K562 (cell line): ENCODE measurements around the gene GCN1. TPM values are rescaled to one million over a fixed set of nuclear protein-coding genes. Genes with fewer than 3 reads are reported as not detected.

Experiments
- ATAC-seq: fragments of 200-7000 bp; cut with Tn5 transposase; 3 replicates; pipeline ENCODE4 v1.9.1; 2020; ENCODE audit warnings: moderate library complexity
- BruUV-seq: library from RNA; stranded (reverse); fragments of 400-500 nt; replicated peaks from 2 replicates; lab custom pipeline; 2021; lab: Mats Ljungman, UMichigan
- CTCF ChIA-PET: fragments of 300-600 bp; formaldehyde crosslinking; extraction: SDS; loops from one replicate; lab custom pipeline; 2021; ENCODE audit warnings: low intra/inter-chr PET ratio; lab: Yijun Ruan, JAX
- POLR2A ChIA-PET: fragments of 300-600, 350-650 bp; sonication (Branson Sonifier 250); formaldehyde crosslinking; extraction: SDS; loops from one replicate; lab custom pipeline; 2021; ENCODE audit warnings: antibody characterized with exemption, inconsistent platforms; lab: Yijun Ruan, JAX
- DNase-seq, 4 experiments: peaks; one replicate each; pipeline versions ENCODE4 v3.0.0 to v3.0.0-alpha.2; 2011 to 2018; ENCODE audit warnings: low spot score in 3 of 4, mixed read lengths in 3 of 4; ENCODE audit errors: extremely low read depth in 1 of 4
- FAIRE-seq: peaks from 2 replicates; lab custom pipeline; 2011; peaks lifted over from hg19 to GRCh38; lab: Jason Lieb, UNC
- H2AFZ ChIP-seq: 2 replicates; pipeline ENCODE4 v1.6.0; 2011; ENCODE audit warnings: low read depth, low read length, control low read depth, inconsistent platforms
- H3K27ac ChIP-seq: fragments of 200-600 bp; 3 replicates; pipeline ENCODE4 v1.8.0; 2011; ENCODE audit warnings: low read depth, mild to moderate bottlenecking, control low read depth, inconsistent platforms, low read length, moderate library complexity, mixed read lengths; ENCODE audit errors: extremely low read depth
- H3K27me3 ChIP-seq, 2 experiments: fragments of 300-600 bp in 1 of 2; 2 replicates in 1 of 2; 3 replicates in 1 of 2; pipeline versions ENCODE4 v1.6.0 to v1.8.0; 2011; ENCODE audit warnings: inconsistent platforms in 2 of 2, low read length in 2 of 2, mild to moderate bottlenecking in 1 of 2, mixed read lengths in 1 of 2, moderate library complexity in 1 of 2; ENCODE audit not compliant: control insufficient read depth in 2 of 2, insufficient read depth in 2 of 2
- H3K36me3 ChIP-seq: fragments of 300-600 bp; 3 replicates; pipeline ENCODE4 v1.8.0; 2011; ENCODE audit warnings: mild to moderate bottlenecking, low read length, inconsistent platforms; ENCODE audit not compliant: control insufficient read depth, insufficient read depth
- H3K4me1 ChIP-seq, 2 experiments: fragments of 200-600 bp in 1 of 2; replicated peaks in 1 of 2; 2 replicates in 1 of 2; 3 replicates in 1 of 2; pipeline versions ENCODE4 v1.5.1 to v1.8.0; 2011; ENCODE audit warnings: inconsistent platforms in 2 of 2, low read length in 2 of 2, mild to moderate bottlenecking in 1 of 2, mixed read lengths in 1 of 2, moderate library complexity in 1 of 2; ENCODE audit not compliant: control insufficient read depth in 2 of 2, insufficient read depth in 2 of 2
- H3K4me2 ChIP-seq: 2 replicates; pipeline ENCODE4 v1.6.1; 2011; ENCODE audit warnings: low read length, control low read depth, inconsistent platforms, mixed read lengths; ENCODE audit not compliant: insufficient read depth
- H3K4me3 ChIP-seq: fragments of 200-600 bp; sonication (generic), shearing (Covaris generic); 2 replicates; pipeline ENCODE4 v1.5.1; 2016; ENCODE audit warnings: control low read depth, inconsistent platforms
- H3K79me2 ChIP-seq: fragments of 200-600 bp; 3 replicates; pipeline ENCODE4 v1.8.0; 2011; ENCODE audit warnings: low read length, inconsistent platforms; ENCODE audit not compliant: control insufficient read depth, insufficient read depth
- H3K9ac ChIP-seq, 2 experiments: 2 replicates each; pipeline versions ENCODE4 v1.6.0 to v1.6.1; 2011; ENCODE audit warnings: low read depth in 2 of 2, low read length in 2 of 2, control low read depth in 1 of 2, inconsistent platforms in 1 of 2, mild to moderate bottlenecking in 1 of 2, mixed read lengths in 1 of 2; ENCODE audit not compliant: insufficient read depth in 1 of 2
- H3K9me1 ChIP-seq: one replicate; pipeline ENCODE4 v1.6.0; 2011; ENCODE audit warnings: inconsistent platforms, mild to moderate bottlenecking, low read length, moderate library complexity; ENCODE audit not compliant: control insufficient read depth, insufficient read depth
- H3K9me3 ChIP-seq: replicated peaks from 2 replicates; pipeline ENCODE4 v1.5.1; 2011; ENCODE audit warnings: low read depth, low read length, inconsistent platforms; ENCODE audit not compliant: control insufficient read depth, insufficient read depth
- H4K20me1 ChIP-seq: replicated peaks from 2 replicates; pipeline ENCODE4 v1.6.1; 2011; ENCODE audit warnings: low read length, inconsistent platforms, mixed read lengths; ENCODE audit not compliant: control insufficient read depth, insufficient read depth
- CREBBP ChIP-seq: IDR thresholded peaks from one replicate; pipeline ENCODE4 v1.6.1; 2012; ENCODE audit warnings: low read depth, mild to moderate bottlenecking, control low read depth, inconsistent platforms, low read length
- ESRRA ChIP-seq: fragments of 450-650 bp; IDR thresholded peaks from 2 replicates; pipeline ENCODE4 v1.6.1; 2014; ENCODE audit warnings: low read depth, mild to moderate bottlenecking, moderate library complexity, borderline replicate concordance
- SMARCE1 ChIP-seq: fragments of 450-650 bp; IDR thresholded peaks from 2 replicates; pipeline ENCODE4 v1.7.1; 2016; ENCODE audit warnings: mild to moderate bottlenecking
- TAL1 ChIP-seq: fragments of 450-650 bp; IDR thresholded peaks from 2 replicates; pipeline ENCODE4 v1.6.1; 2016; ENCODE audit warnings: mild to moderate bottlenecking
- WGBS: fragments of 100-300 bp; shearing (Covaris generic); methylation state at CpG from one replicate; pipeline ENCODE4 v1.1.6; 2016; ENCODE audit warnings: low coverage, mixed read lengths; ENCODE audit not compliant: insufficient coverage; ENCODE audit errors: missing lambda C conversion rate; 5-methylcytosine and 5-hydroxymethylcytosine counted together
- in situ Hi-C: fragments of 300-500 bp; cut with MboI; formaldehyde crosslinking; loops from 4 replicates; pipeline ENCODE4 v1.15.0; 2018; ENCODE audit warnings: inconsistent platforms, mixed read lengths
- intact Hi-C: fragments of 100-400 bp; cut with micrococcal nuclease; formaldehyde crosslinking; loops from 2 replicates; pipeline ENCODE4 v1.14.2; 2022
- polyA plus RNA-seq, 8 experiments: library from polyadenylated mRNA; depleted of rRNA in 4 of 8; stranded (reverse) in 5 of 8; unstranded in 3 of 8; fragments of >200 nt; fragmentation: Nextera tagmentation in 2 of 8; fragmentation: Illumina TruSeq in 1 of 8; extraction: Ambion mirVana in 2 of 8; extraction: Trizol in 1 of 8; gene quantifications; 2 replicates each; pipeline versions ENCODE4 v1.2.1 to v1.2.3, GENCODE V29; 2011 to 2014; ENCODE audit warnings: inconsistent platforms in 1 of 8, missing spikeins in 1 of 8
- total RNA-seq, 7 experiments: library from RNA; depleted of rRNA in 6 of 7; stranded (reverse); fragments of >200 nt in 6 of 7; fragmentation: Illumina TruSeq in 2 of 7; extraction: Trizol in 2 of 7; gene quantifications; 2 replicates each; pipeline versions ENCODE4 v1.2.1 to v1.2.3, GENCODE V29; 2011 to 2021; ENCODE audit warnings: low replicate concordance in 1 of 7
- TF ChIP-seq, protein P1 (sequence below): fragments of 450-650 bp; conservative IDR thresholded peaks from 2 replicates; pipeline ENCODE4 v1.6.1; 2016; ENCODE audit warnings: missing genetic modification characterization, low read depth, mild to moderate bottlenecking, control low read depth, missing compliant biosample characterization
- TF ChIP-seq, protein P2 (sequence below): fragments of 450-650 bp; IDR thresholded peaks from 2 replicates; pipeline ENCODE4 v1.6.1; 2016; ENCODE audit warnings: missing biosample characterization, missing genetic modification characterization

GCN1 gene
- total and polyA plus RNA-seq, 9 of the 15 experiments (the other 6 are each of a cell fraction or from before 2014, with no cell fraction given): 11.9 to 190 (median 51.7) TPM

DNA sequence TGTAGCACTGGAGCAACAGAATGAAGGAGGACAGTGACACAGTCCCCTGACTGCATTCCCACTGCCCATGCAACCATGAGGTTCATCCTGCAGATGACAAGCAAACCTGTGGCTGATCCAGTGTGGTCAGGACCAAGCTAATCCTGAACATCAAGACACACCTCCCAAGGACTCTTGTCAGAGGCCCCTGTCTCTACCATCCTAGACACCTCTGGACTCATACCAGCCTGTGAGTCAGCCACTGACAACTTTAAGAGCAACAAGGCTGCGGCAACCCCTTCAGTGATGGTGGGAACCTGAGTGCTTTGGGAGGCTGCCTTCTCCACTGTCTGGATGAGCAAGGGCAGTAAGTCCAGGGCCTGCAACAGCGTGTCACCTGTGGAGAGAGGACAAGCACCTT, 24.6 kb downstream of the GCN1 start:
- no peak overlapping the region for H2AFZ ChIP-seq
- in situ Hi-C loops: no loop called here
- H4K20me1 ChIP-seq: no peaks in the 10 kb centered on the region
- H3K79me2 ChIP-seq: no peaks in the 10 kb centered on the region
- CTCF ChIA-PET: no interaction called here
- no peak for DNase-seq
- no peaks in the 10 kb centered on the region for H3K9me1 ChIP-seq
- H3K4me2 ChIP-seq: no peak overlapping the region
- H3K27ac ChIP-seq: no peak overlapping the region
- no peaks in the 10 kb centered on the region for H3K27me3 ChIP-seq
- WGBS: 88% methylated on average over 2 of the region's 2 CpGs
- BruUV-seq: no TSS peak
- no peak overlapping the region for H3K4me3 ChIP-seq
- no peaks in the 10 kb centered on the region for H3K9me3 ChIP-seq
- TF ChIP-seq ESRRA (no peak), TAL1 (no peak), SMARCE1 (no peak), CREBBP (no peak)
- TF ChIP-seq, protein P1, sequence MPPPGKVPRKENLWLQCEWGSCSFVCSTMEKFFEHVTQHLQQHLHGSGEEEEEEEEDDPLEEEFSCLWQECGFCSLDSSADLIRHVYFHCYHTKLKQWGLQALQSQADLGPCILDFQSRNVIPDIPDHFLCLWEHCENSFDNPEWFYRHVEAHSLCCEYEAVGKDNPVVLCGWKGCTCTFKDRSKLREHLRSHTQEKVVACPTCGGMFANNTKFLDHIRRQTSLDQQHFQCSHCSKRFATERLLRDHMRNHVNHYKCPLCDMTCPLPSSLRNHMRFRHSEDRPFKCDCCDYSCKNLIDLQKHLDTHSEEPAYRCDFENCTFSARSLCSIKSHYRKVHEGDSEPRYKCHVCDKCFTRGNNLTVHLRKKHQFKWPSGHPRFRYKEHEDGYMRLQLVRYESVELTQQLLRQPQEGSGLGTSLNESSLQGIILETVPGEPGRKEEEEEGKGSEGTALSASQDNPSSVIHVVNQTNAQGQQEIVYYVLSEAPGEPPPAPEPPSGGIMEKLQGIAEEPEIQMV: no peak
- TF ChIP-seq, protein P2, sequence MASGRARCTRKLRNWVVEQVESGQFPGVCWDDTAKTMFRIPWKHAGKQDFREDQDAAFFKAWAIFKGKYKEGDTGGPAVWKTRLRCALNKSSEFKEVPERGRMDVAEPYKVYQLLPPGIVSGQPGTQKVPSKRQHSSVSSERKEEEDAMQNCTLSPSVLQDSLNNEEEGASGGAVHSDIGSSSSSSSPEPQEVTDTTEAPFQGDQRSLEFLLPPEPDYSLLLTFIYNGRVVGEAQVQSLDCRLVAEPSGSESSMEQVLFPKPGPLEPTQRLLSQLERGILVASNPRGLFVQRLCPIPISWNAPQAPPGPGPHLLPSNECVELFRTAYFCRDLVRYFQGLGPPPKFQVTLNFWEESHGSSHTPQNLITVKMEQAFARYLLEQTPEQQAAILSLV (tag): no peak
- TF ChIP-seq, all 486 proteins: peak for 0
- intact Hi-C loops: no loop called here
- Histone ChIP-seq H3K36me3 (peaks cover 87% of the 10 kb centered on the region), H3K9ac (no peak overlapping the region), H3K4me1 (no peaks in the 10 kb centered on the region)
- peak; percentile 35 for FAIRE-seq
- no peak for ATAC-seq
- POLR2A ChIA-PET: interaction anchor here (0.8 kb wide), 1 partner anchor 31 kb away, joined by 3 read pairs; the partner anchor contains the start of gene RPLP0
